Activated T-helper 1 cell treated with anti-CD3 and anti-CD28 coated beads, Interleukin-2, amount 50 U/mL, for 16 hours (primary cell): ENCODE data around the gene EYS.
"Not testable (repeated sequence)": the region's sequence is repeated elsewhere in the genome, so short reads cannot be mapped to it uniquely, and the experiment has no call there.

ENCODE experiments used
- DNase-seq, 2 donors: peaks; one replicate each; pipeline ENCODE4 v3.0.0-alpha.2; 2020; ENCODE audit warnings: low read depth in 1 of 2, low spot score in 1 of 2

EYS gene

GRCh38 chr6:64258752-64259151, 1448.3 kb downstream of the EYS start:
- DNase-seq, result no peak

- DNase-seq, result no peak
Observed at GRCh38 chr6:64258302-64258701, 1448.7 kb downstream of the EYS start.

GRCh38 chr6:64257586-64257985, 1449.4 kb downstream of the EYS start:
- DNase-seq, result no peak

GRCh38 chr6:64256483-64256882, 1450.5 kb downstream of the EYS start:
- no peak for DNase-seq

DNA sequence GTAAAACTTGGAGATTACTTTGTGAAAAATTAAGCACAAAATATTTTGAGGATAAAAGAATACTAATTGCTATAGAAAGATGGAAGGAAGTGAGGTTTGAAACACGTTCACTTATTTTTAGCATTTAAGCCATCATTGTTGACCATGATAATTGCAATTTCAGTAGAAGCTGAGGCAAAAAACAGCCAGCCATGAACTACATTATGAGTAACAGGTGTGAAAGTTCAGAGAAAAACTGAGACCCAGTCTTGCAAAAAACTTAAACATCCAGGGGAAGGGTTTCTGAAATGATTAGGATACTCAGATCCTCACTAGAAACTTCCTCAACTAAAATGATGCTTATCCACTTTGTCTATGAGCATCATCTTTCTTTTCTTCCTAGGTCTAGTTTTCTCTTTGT, 1452.0 kb downstream of the EYS start:
- no peak for DNase-seq

DNA sequence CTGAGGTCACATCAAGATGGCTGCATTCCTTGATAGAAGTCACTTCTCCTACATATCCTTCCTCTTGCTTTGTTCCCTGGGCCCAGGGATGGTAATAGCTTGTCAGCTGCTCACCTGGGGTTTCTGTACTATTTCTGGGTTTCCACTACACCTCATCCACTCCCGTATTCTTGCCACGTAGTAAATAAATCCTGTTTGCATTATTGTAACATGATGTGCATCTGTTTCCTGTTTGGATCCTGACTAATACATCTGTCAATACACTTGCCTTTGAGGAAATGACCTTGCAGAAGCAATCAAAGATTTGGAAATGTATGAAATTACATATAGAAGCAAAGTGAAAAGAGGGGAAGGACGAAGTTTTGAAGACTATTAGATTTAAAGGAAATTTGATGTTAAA, 1452.5 kb downstream of the EYS start:
- DNase-seq, result no peak

DNA sequence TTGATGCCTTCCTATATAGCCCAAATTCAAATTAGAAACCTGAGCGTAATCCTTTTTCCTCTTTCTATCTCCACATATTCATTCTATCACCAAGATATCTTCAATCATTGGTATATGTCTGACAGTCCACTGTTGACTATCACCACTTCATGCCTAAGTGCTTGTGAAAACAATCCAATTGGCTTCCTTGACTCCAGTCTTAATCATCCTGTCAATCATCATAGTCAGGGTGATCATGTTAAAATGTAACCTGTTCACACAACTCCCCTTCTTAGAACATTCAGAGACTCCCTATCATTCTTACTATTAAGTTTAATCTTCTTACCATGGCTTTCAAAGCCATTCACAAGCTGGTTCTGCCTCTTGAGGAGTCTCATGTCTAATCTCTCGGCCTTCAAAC, 1454.8 kb downstream of the EYS start:
- DNase-seq, result no peak

DNA sequence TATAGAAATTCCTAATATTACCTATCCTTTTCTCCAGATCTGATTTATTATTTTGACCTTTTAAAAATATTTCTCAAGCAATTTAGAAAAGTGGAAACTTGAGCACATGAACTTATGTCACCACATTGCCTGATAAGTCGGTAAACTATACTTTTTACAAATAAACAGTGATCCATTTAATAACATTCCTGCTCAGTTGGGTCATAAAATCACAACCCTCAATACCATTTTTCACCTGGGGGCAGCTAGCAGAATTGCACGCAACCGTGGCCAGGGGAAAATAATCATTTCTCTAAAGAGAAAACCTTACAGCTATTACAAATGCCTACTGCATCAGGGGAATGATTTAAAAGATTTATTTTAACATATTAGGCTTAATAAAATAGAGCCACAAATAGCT, 1456.9 kb downstream of the EYS start:
- DNase-seq, result no peak

- no peak for DNase-seq
Observed at GRCh38 chr6:64249115-64249514, 1457.9 kb downstream of the EYS start.

GRCh38 chr6:64243618-64244017, 1463.4 kb downstream of the EYS start:
- no peak for DNase-seq

DNA sequence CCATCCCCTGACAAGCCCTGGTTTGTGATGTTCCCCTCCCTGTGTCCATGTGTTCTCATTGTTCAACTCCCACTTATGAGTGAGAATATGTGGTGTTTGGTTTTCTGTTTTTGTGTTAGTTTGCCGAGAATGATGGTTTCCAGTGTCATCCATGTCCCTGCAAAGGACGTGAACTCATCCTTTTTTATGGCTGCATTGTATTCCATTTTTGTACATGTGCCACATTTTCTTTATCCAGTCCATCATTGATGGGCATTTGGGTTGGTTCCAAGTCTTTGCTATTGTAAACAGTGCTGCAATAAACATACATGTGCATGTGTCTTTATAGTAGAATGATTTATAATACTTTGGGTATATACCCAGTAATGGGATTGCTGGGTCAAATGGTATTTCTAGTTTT, 1468.1 kb downstream of the EYS start:
- DNase-seq, result not testable (repeated sequence)

GRCh38 chr6:64238071-64238470, 1469.0 kb downstream of the EYS start:
- DNase-seq, result no peak

DNA sequence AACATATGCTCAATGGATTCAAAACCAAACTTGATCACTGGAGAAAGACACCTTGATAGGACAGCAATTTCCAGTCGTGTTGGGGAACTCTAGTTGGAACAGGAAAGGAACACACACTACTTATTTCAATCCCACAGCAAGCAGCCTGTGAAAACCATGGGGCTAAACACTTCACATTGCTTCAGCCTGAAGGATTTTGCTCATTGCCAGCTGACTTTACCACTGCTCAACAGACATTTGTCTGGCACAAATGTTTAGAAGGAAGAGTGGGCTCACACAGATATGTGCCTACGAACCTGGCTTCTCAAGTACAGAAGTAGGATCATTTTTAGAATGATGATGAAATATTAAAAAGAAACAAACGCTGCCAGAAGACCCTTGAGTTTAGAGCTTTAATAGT, 1473.3 kb downstream of the EYS start:
- DNase-seq, result no peak

DNA sequence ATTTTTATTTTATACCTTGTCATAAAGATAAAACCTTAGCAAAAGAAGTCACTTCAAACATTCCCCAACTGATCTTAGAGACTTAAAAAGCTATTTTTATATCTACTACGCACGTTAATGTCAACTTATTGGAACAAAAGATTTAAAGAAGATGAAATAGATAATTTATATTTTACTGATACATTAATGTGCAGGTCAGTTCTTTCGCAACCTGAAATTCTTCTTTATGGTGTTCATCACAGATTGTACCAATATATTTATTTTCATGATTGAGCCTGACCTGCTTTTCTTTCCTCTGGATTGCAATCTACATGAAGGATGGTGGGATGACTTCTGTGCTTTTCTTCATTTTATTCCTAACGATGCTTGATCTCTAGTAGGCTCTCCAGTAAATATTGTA, 1475.1 kb downstream of the EYS start:
- no peak for DNase-seq

- no peak for DNase-seq
Observed at GRCh38 chr6:64230530-64230929, 1476.5 kb downstream of the EYS start.

- no peak for DNase-seq
Observed at GRCh38 chr6:64227863-64228262, 1479.2 kb downstream of the EYS start.

- no peak for DNase-seq
Observed at GRCh38 chr6:64225503-64225902, 1481.5 kb downstream of the EYS start.

DNA sequence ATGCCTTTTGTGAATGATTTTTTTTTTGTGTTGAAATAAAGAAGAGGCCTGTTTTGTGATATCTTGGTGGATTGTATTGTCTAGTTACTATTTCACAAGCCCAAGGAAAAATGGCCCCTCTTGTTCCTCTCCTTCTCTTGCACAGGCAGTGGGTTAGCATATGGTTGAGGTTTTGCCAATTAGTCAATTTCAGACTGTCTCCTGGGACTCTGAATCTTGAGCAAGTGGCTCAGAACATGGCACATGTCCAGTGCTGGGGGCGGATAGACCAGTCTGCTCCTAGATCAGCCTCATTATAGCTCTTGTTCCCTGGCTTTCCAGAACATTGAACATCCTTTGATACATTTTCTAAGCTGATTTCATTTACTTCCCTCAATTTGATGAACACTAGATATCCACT, 1482.2 kb downstream of the EYS start:
- no peak for DNase-seq

- DNase-seq, result no peak
Observed at GRCh38 chr6:64221776-64222175, 1485.2 kb downstream of the EYS start.

DNA sequence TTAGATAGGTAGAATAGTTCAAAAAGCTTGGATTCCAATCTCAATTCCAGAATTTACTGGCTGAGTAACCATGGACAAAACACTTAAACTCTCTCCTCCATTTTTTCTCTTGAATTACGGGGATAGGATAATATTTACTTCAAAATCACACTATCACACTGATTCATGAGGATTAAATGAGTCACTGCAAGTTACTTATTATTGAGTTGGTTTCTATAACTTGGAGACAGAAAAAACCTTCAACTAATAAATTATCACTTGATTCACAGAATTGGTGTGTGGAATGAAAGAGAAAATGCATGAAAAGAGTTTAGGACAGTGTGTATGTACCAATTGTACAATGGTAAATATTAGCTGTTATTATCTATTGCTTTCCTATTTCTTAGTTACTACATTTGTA, 1486.2 kb downstream of the EYS start:
- DNase-seq, result no peak

- DNase-seq, result no peak
Observed at GRCh38 chr6:64217721-64218620, 1489.1 kb downstream of the EYS start.

DNA sequence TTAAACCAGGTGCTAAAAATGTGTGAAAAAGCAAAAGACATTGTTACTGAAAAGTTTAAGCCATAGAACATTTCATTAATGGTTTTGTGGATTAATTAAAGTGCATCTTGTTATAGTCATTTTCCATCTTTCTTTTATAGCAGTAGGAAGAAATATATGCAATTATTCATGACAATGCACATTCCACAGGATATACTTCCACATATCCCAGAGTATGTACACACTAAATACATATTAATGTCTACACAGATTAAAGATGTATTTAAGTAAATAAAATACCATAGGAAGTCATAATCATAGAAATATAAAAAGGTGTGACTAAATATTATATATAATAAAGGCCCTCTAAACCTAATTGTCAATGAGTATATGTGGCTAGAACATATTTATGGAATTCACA, 1492.7 kb downstream of the EYS start:
- no peak for DNase-seq

- no peak for DNase-seq
Observed at GRCh38 chr6:64213697-64214096, 1493.3 kb downstream of the EYS start.
